NCI-H460 (cell line): Measurements from ENCODE around the gene CNTN4. TPM values are rescaled to one million over a fixed set of nuclear protein-coding genes. Genes with fewer than 3 reads are reported as not detected.

ENCODE experiments used
- DNase-seq: peaks from one replicate; pipeline ENCODE4 v3.0.0-alpha.2; 2016; ENCODE audit warnings: low read depth; ENCODE audit errors: extremely low read depth
- total RNA-seq: library from RNA; depleted of rRNA; stranded (reverse); fragments of >200 nt; shearing (Covaris generic); gene quantifications from 2 replicates; pipeline ENCODE4 v1.2.3, GENCODE V29; 2014

The CNTN4 gene
- total RNA-seq, 1 experiment from 2014 or later: 1.6 TPM

- DNase-seq: no peak
Measured at GRCh38 chr3:2568929-2569328, 470.3 kb downstream of the CNTN4 start.

GRCh38 chr3:2577571-2577970 is 478.9 kb downstream of the CNTN4 start:
- DNase-seq: no peak

- DNase-seq: no peak
Measured at GRCh38 chr3:2578560-2578959, 479.9 kb downstream of the CNTN4 start.

- DNase-seq: no peak
Measured at GRCh38 chr3:2579206-2579605, 480.5 kb downstream of the CNTN4 start.

- DNase-seq: no peak
Measured at GRCh38 chr3:2583046-2583445, 484.4 kb downstream of the CNTN4 start.

- DNase-seq: no peak
Measured at GRCh38 chr3:2589336-2589969, 490.8 kb downstream of the CNTN4 start.

GRCh38 chr3:2595486-2595885 is 496.8 kb downstream of the CNTN4 start:
- no peak for DNase-seq

- no peak for DNase-seq
Measured at GRCh38 chr3:2597615-2598014, 498.9 kb downstream of the CNTN4 start.

GRCh38 chr3:2599471-2599870 is 500.8 kb downstream of the CNTN4 start:
- DNase-seq: no peak

- DNase-seq: no peak
Measured at GRCh38 chr3:2603692-2604289, 505.1 kb downstream of the CNTN4 start.

- DNase-seq: no peak
Measured at GRCh38 chr3:2614578-2614977, 515.9 kb downstream of the CNTN4 start.

GRCh38 chr3:2615080-2615479 is 516.4 kb downstream of the CNTN4 start:
- DNase-seq: no peak

- DNase-seq: no peak
Measured at GRCh38 chr3:2623436-2623835, 524.8 kb downstream of the CNTN4 start.

GRCh38 chr3:2628117-2628516 is 529.5 kb downstream of the CNTN4 start:
- DNase-seq: no peak

GRCh38 chr3:2635511-2635910 is 536.8 kb downstream of the CNTN4 start:
- DNase-seq: no peak

- DNase-seq: no peak
Measured at GRCh38 chr3:2643606-2644005, 544.9 kb downstream of the CNTN4 start.

- no peak for DNase-seq
Measured at GRCh38 chr3:2645001-2645400, 546.3 kb downstream of the CNTN4 start.

- no peak for DNase-seq
Measured at GRCh38 chr3:2650746-2651145, 552.1 kb downstream of the CNTN4 start.

GRCh38 chr3:2652386-2652785 is 553.7 kb downstream of the CNTN4 start:
- DNase-seq: no peak

GRCh38 chr3:2653706-2654105 is 555.0 kb downstream of the CNTN4 start:
- no peak for DNase-seq

- DNase-seq: no peak
Measured at GRCh38 chr3:2655229-2655701, 556.6 kb downstream of the CNTN4 start.
